ENCODE measurements around the gene IL2RG.
A peak's percentile ranks its signal among the peaks of the same experiment; 100 is the strongest.

The IL2RG gene

GRCh38 chrX:71098951-71099506, 12.3 kb downstream of the IL2RG start:
- Histone ChIP-seq H3K4me3 (ENCODE audit: insufficient read depth, low read depth, low read length, poor library complexity, severe bottlenecking) (no peak overlapping the region), H3K27me3 (replicated peaks; ENCODE audit: control insufficient read depth, insufficient read depth, low read length, poor library complexity, severe bottlenecking) (no peaks in the 10 kb centered on the region), H3K9me3 (ENCODE audit: control insufficient read depth, low read length) (no peaks in the 10 kb centered on the region), H3K27ac (ENCODE audit: insufficient read depth, low read length, poor library complexity, severe bottlenecking) (no peak overlapping the region), H3K4me1 (ENCODE audit: control insufficient read depth, insufficient read depth, low read length, poor library complexity, severe bottlenecking) (peaks cover 34% of the 10 kb centered on the region), H3K36me3 (ENCODE audit: control insufficient read depth, insufficient read depth, low read length) (no peaks in the 10 kb centered on the region)
- no peak for DNase-seq

GRCh38 chrX:71098302-71098701, 13.1 kb downstream of the IL2RG start:
- peak overlapping the region; percentile 32 for H3K27ac ChIP-seq (ENCODE audit: insufficient read depth, low read length, poor library complexity, severe bottlenecking)
- H3K4me1 ChIP-seq (ENCODE audit: control insufficient read depth, insufficient read depth, low read length, poor library complexity, severe bottlenecking): peaks cover 26% of the 10 kb centered on the region

GRCh38 chrX:71096760-71097032, 14.7 kb downstream of the IL2RG start:
- Histone ChIP-seq H3K4me1 (ENCODE audit: control insufficient read depth, insufficient read depth, low read length, poor library complexity, severe bottlenecking) (peaks cover 17% of the 10 kb centered on the region), H3K4me3 (ENCODE audit: insufficient read depth, low read depth, low read length, poor library complexity, severe bottlenecking) (peak overlapping the region; percentile 66), H3K27me3 (replicated peaks; ENCODE audit: control insufficient read depth, insufficient read depth, low read length, poor library complexity, severe bottlenecking) (no peaks in the 10 kb centered on the region), H3K27ac (ENCODE audit: insufficient read depth, low read length, poor library complexity, severe bottlenecking) (peak overlapping the region; percentile 75), H3K36me3 (ENCODE audit: control insufficient read depth, insufficient read depth, low read length) (no peaks in the 10 kb centered on the region), H3K9me3 (ENCODE audit: control insufficient read depth, low read length) (no peaks in the 10 kb centered on the region)
- no peak for DNase-seq

More at GRCh38 chrX:71098302-71098701, 13.1 kb downstream of the IL2RG start:
- Histone ChIP-seq H3K4me3 (ENCODE audit: insufficient read depth, low read depth, low read length, poor library complexity, severe bottlenecking) (no peak overlapping the region), H3K36me3 (ENCODE audit: control insufficient read depth, insufficient read depth, low read length) (no peaks in the 10 kb centered on the region), H3K27me3 (replicated peaks; ENCODE audit: control insufficient read depth, insufficient read depth, low read length, poor library complexity, severe bottlenecking) (no peaks in the 10 kb centered on the region), H3K9me3 (ENCODE audit: control insufficient read depth, low read length) (no peaks in the 10 kb centered on the region)
- peak; percentile 61 to 69 (median 65) for DNase-seq

GRCh38 chrX:71095981-71096759, 15.2 kb downstream of the IL2RG start:
- no peaks in the 10 kb centered on the region for H3K27me3 ChIP-seq (replicated peaks; ENCODE audit: control insufficient read depth, insufficient read depth, low read length, poor library complexity, severe bottlenecking)
- H3K27ac ChIP-seq (ENCODE audit: insufficient read depth, low read length, poor library complexity, severe bottlenecking): peak overlapping the region; percentile 75
- H3K9me3 ChIP-seq (ENCODE audit: control insufficient read depth, low read length): no peaks in the 10 kb centered on the region
- peaks cover 17% of the 10 kb centered on the region for H3K4me1 ChIP-seq (ENCODE audit: control insufficient read depth, insufficient read depth, low read length, poor library complexity, severe bottlenecking)
- peak in 1 of 3 donors; percentile 61 for DNase-seq
- peak overlapping the region; percentile 66 for H3K4me3 ChIP-seq (ENCODE audit: insufficient read depth, low read depth, low read length, poor library complexity, severe bottlenecking)
- H3K36me3 ChIP-seq (ENCODE audit: control insufficient read depth, insufficient read depth, low read length): no peaks in the 10 kb centered on the region

- Histone ChIP-seq H3K36me3 (ENCODE audit: control insufficient read depth, insufficient read depth, low read length) (no peaks in the 10 kb centered on the region), H3K4me1 (ENCODE audit: control insufficient read depth, insufficient read depth, low read length, poor library complexity, severe bottlenecking) (peaks cover 17% of the 10 kb centered on the region), H3K27ac (ENCODE audit: insufficient read depth, low read length, poor library complexity, severe bottlenecking) (peak within 1 kb of the TSS; percentile 75), H3K27me3 (replicated peaks; ENCODE audit: control insufficient read depth, insufficient read depth, low read length, poor library complexity, severe bottlenecking) (no peaks in the 10 kb centered on the region), H3K4me3 (ENCODE audit: insufficient read depth, low read depth, low read length, poor library complexity, severe bottlenecking) (peak within 1 kb of the TSS; percentile 66), H3K9me3 (ENCODE audit: control insufficient read depth, low read length) (no peaks in the 10 kb centered on the region)
- peak; percentile 79 to 86 (median 84) for DNase-seq
These were observed 15.8 kb downstream of the IL2RG start, which contains the start of gene FOXO4 for GRCh38 chrX:71095555-71095980. TSS of gene FOXO4 (plus strand) at chrX:71095851. CDS start at chrX:71096529, 678 bp downstream.

GRCh38 chrX:71095033-71095432, 16.3 kb downstream of the IL2RG start:
- H3K36me3 ChIP-seq (ENCODE audit: control insufficient read depth, insufficient read depth, low read length): no peaks in the 10 kb centered on the region
- no peak for DNase-seq
- no peaks in the 10 kb centered on the region for H3K9me3 ChIP-seq (ENCODE audit: control insufficient read depth, low read length)
- H3K4me1 ChIP-seq (ENCODE audit: control insufficient read depth, insufficient read depth, low read length, poor library complexity, severe bottlenecking): peaks cover 17% of the 10 kb centered on the region
- peak overlapping the region; percentile 66 for H3K4me3 ChIP-seq (ENCODE audit: insufficient read depth, low read depth, low read length, poor library complexity, severe bottlenecking)
- H3K27me3 ChIP-seq (replicated peaks; ENCODE audit: control insufficient read depth, insufficient read depth, low read length, poor library complexity, severe bottlenecking): no peaks in the 10 kb centered on the region
- H3K27ac ChIP-seq (ENCODE audit: insufficient read depth, low read length, poor library complexity, severe bottlenecking): no peak overlapping the region

GRCh38 chrX:71091263-71091662, 20.1 kb downstream of the IL2RG start:
- H3K27ac ChIP-seq (ENCODE audit: insufficient read depth, low read length, poor library complexity, severe bottlenecking): no peak overlapping the region
- no peak for DNase-seq
- H3K27me3 ChIP-seq (replicated peaks; ENCODE audit: control insufficient read depth, insufficient read depth, low read length, poor library complexity, severe bottlenecking): no peaks in the 10 kb centered on the region
- H3K9me3 ChIP-seq (ENCODE audit: control insufficient read depth, low read length): no peaks in the 10 kb centered on the region
- H3K4me1 ChIP-seq (ENCODE audit: control insufficient read depth, insufficient read depth, low read length, poor library complexity, severe bottlenecking): peaks cover under 1% of the 10 kb centered on the region
- no peaks in the 10 kb centered on the region for H3K36me3 ChIP-seq (ENCODE audit: control insufficient read depth, insufficient read depth, low read length)
- no peak overlapping the region for H3K4me3 ChIP-seq (ENCODE audit: insufficient read depth, low read depth, low read length, poor library complexity, severe bottlenecking)

- H3K27me3 ChIP-seq (replicated peaks; ENCODE audit: control insufficient read depth, insufficient read depth, low read length, poor library complexity, severe bottlenecking): no peaks in the 10 kb centered on the region
- H3K4me1 ChIP-seq (ENCODE audit: control insufficient read depth, insufficient read depth, low read length, poor library complexity, severe bottlenecking): no peaks in the 10 kb centered on the region
- no peak for DNase-seq
- H3K9me3 ChIP-seq (ENCODE audit: control insufficient read depth, low read length): no peaks in the 10 kb centered on the region
- no peak overlapping the region for H3K4me3 ChIP-seq (ENCODE audit: insufficient read depth, low read depth, low read length, poor library complexity, severe bottlenecking)
- no peaks in the 10 kb centered on the region for H3K36me3 ChIP-seq (ENCODE audit: control insufficient read depth, insufficient read depth, low read length)
- no peak overlapping the region for H3K27ac ChIP-seq (ENCODE audit: insufficient read depth, low read length, poor library complexity, severe bottlenecking)
These were observed 25.5 kb downstream of the IL2RG start for GRCh38 chrX:71085900-71086299.

GRCh38 chrX:71082822-71083221, 28.6 kb downstream of the IL2RG start:
- H3K4me3 ChIP-seq (ENCODE audit: insufficient read depth, low read depth, low read length, poor library complexity, severe bottlenecking): no peak overlapping the region
- H3K9me3 ChIP-seq (ENCODE audit: control insufficient read depth, low read length): no peaks in the 10 kb centered on the region
- no peak overlapping the region for H3K27ac ChIP-seq (ENCODE audit: insufficient read depth, low read length, poor library complexity, severe bottlenecking)
- H3K36me3 ChIP-seq (ENCODE audit: control insufficient read depth, insufficient read depth, low read length): no peaks in the 10 kb centered on the region
- H3K4me1 ChIP-seq (ENCODE audit: control insufficient read depth, insufficient read depth, low read length, poor library complexity, severe bottlenecking): no peaks in the 10 kb centered on the region
- DNase-seq: no peak
- H3K27me3 ChIP-seq (replicated peaks; ENCODE audit: control insufficient read depth, insufficient read depth, low read length, poor library complexity, severe bottlenecking): no peaks in the 10 kb centered on the region

GRCh38 chrX:71082124-71082647, 29.2 kb downstream of the IL2RG start:
- no peak for DNase-seq
- Histone ChIP-seq H3K27me3 (replicated peaks; ENCODE audit: control insufficient read depth, insufficient read depth, low read length, poor library complexity, severe bottlenecking) (no peaks in the 10 kb centered on the region), H3K4me3 (ENCODE audit: insufficient read depth, low read depth, low read length, poor library complexity, severe bottlenecking) (no peak overlapping the region), H3K4me1 (ENCODE audit: control insufficient read depth, insufficient read depth, low read length, poor library complexity, severe bottlenecking) (no peaks in the 10 kb centered on the region), H3K9me3 (ENCODE audit: control insufficient read depth, low read length) (no peaks in the 10 kb centered on the region), H3K27ac (ENCODE audit: insufficient read depth, low read length, poor library complexity, severe bottlenecking) (no peak overlapping the region), H3K36me3 (ENCODE audit: control insufficient read depth, insufficient read depth, low read length) (no peaks in the 10 kb centered on the region)
